C4-2B (cell line): ENCODE results near the gene TTC34.

Experiments
- ZFX ChIP-seq: fragments of 450-650 bp; IDR thresholded peaks from 2 replicates; pipeline ENCODE4 v1.6.1; 2017
- TF ChIP-seq, protein P1 (sequence below): fragments of 450-650 bp; conservative IDR thresholded peaks from 2 replicates; pipeline ENCODE4 v1.5.1; 2017; ENCODE audit warnings: mild to moderate bottlenecking

DNA sequence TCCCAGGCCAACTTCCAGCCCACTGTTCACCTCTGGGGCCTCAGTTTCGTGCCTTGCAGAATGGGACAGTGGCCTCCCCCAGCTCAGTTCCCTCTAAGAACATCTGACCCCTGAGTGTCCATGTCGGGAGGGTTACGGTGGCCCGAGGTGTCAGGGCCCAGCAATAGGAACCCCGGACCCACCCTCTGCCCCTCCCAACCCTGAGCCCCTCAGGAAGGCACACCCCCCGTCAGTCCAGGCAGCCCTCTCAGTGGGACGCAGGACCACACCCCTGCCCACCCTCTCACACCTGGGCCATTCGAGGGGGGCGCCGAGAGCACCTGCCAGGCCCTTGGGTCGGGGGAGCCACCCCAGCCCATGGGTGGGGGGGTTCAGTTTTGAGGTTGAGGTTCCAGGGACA is 447 bp downstream of the TTC34 start:
- TF ChIP-seq, protein P1, sequence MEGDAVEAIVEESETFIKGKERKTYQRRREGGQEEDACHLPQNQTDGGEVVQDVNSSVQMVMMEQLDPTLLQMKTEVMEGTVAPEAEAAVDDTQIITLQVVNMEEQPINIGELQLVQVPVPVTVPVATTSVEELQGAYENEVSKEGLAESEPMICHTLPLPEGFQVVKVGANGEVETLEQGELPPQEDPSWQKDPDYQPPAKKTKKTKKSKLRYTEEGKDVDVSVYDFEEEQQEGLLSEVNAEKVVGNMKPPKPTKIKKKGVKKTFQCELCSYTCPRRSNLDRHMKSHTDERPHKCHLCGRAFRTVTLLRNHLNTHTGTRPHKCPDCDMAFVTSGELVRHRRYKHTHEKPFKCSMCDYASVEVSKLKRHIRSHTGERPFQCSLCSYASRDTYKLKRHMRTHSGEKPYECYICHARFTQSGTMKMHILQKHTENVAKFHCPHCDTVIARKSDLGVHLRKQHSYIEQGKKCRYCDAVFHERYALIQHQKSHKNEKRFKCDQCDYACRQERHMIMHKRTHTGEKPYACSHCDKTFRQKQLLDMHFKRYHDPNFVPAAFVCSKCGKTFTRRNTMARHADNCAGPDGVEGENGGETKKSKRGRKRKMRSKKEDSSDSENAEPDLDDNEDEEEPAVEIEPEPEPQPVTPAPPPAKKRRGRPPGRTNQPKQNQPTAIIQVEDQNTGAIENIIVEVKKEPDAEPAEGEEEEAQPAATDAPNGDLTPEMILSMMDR = no peak
- no peak for TF ChIP-seq ZFX
